HL-60/S4 (cell line): ENCODE measurements around the gene LRRN2.

ENCODE experiments used
- in situ Hi-C: fragments of 300-500 bp; cut with MboI; formaldehyde crosslinking; loops from 2 replicates; pipeline ENCODE4 v1.14.3; 2022; ENCODE audit warnings: low sequenced_read_pairs

The LRRN2 gene

DNA sequence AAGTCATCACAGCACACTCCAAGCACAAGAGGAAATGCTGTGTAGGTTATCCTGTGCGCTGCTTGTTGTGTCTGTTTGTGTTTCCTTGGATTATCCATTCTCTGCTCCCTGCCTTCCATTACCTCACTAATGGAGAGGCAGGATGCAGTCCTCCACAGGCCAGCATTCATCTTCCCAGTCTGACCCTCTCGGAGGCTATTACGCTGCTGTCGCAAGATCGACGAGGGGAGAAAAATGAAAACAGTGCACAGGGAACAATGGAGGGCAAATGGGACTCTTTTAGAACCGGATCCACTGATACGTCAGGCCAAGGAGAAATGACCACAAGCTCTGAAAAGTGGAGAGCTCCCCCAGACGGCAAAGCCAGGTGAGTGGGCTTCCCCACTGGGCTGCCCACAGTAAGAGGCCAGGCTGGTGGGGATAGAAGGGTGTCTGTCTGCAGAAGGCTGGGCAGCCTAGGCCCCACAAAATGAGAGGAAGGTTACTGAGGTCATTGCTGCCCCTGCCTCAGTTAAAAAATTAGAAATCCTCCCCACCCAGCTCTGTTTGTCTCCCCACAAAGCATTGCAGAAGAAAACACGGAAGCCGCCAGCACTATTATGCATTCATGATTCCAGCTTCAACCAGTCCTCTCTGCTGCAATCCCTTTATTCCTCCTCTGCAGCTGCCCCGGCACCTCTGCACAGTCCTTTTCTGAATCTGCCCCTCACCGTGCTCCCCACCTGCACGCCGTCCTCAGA lies 21.7 kb downstream of the LRRN2 start:
- in situ Hi-C loops = no loop called here

DNA sequence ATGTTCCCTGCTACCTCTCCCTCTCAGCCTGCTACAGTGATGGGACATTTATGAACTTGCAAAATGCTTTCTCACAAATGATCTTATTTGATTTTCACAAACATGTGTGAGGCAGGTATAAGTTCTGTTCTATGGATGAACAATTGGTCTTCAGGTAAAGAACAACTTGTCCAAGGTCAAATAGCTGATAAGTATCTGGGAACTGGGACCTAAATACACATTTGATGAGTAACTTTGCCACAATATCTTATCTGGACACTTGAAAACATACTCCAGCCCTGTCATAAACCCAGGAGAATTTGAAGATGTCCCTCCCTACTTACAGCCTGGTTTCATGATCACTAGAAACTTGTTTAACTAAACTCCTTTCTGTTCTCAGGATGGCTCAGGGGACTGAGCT lies 23.0 kb downstream of the LRRN2 start:
- in situ Hi-C loops = no loop called here

DNA sequence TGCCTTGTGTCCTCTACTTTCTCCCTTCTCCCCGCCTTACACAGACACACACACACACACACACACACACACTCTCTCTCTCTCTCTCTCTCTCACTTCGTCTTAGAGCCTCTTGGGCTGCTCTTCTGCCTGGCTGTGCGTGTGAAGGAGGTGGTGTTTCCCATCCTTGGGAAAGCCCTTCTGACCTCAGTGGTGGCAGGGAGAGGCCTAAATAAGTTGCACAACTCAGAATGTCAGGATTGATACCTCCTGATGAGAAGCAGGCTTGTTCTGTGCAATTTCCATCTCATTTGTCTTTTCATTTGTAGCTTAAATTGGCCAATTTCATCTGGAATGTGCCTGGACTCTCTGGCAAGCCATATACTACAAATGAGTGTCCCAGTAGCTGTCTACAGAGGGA lies 25.0 kb downstream of the LRRN2 start:
- in situ Hi-C loops = no loop called here

DNA sequence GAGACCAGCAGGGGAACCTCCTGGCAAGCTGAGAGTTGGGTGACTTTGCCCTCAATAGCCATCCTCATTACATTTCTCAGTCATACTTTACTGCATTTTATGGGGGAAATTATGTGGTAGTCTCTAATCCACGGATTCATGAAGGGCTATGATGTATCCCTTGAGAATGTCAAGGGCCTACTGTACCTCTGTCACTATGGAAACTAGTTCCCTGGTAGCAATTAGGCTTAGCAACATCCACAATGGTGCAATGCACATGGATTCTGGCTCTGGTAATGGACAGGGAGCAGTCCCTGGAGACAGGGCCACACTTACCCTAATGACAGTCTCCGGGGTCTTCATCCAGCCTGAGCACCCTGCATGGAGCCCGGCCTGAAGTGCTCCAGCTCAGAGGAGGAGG lies 26.5 kb downstream of the LRRN2 start:
- in situ Hi-C loops = no loop called here

DNA sequence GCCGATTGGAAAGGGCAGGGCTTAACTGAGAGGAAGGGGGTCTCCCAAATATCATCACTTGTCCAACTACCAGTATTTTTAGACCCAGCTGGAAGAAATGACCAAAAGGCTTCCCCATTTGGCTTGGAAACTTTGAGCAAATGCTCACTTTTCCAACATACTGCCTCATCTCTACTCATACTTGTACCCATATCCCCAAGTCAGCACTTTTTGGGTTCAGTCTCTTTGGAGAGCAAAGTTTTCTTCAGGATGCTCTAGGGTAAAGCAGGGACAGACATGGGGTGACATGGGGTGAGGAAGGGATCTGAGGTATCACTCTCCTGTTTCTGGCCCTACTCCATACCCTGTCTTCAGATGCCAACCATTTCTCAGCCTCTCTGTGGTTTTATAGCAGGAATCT lies 27.2 kb downstream of the LRRN2 start:
- in situ Hi-C loops = no loop called here

DNA sequence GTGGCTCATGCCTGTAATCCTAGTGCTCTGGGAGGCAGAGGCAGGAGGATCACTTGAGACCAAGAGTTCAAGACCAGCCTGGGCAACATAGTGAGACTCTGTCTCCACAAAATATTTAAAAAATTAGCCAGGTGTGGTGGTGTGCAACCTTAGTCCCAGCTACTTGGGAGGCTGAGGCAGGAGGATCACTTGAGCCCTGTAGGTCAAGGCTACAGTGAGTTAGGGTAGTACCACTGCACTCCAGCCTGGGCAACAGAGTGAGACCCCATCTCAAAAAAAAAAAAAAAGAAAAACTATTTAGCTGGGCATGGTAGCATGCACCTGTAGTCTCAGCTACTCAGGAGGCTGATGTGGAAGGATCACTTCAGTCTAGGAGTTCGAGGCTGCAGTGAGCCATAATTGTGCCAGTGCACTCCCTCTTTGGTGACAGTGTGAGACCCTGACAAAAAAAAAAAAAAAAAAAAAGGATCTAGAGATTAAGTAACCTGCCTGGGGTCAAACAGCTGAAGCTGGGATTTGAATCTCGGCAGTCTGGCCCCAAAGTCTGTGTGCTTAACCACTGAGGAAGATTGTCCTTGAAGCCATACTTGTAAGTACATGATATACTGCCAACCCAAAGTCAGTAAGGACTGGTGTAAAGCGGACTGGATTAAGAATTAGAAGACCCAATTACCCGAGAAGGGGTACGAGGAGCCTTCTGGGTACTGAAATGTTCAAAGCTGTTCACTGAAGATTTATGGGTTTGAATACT lies 31.8 kb downstream of the LRRN2 start:
- in situ Hi-C loops = no loop called here

DNA sequence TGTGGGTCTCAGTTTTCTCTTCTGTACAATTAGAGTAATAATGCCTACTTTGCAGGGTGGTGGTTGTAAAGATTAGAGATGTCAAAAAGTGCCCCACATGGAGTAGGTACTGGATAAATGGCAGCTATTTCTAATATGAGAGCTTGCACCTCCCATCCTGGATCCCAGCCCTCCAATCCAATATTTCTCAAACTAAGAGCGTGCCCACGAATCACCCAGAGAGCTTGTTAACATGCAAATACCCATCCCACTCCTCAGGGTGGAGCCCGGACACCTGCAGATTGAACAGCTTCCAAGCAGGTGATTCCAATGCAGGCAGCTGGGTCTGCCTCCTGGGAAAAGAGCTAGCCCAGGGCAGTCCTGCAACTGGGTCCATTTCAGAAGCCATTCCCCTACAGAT lies 33.0 kb downstream of the LRRN2 start:
- in situ Hi-C loops = no loop called here

DNA sequence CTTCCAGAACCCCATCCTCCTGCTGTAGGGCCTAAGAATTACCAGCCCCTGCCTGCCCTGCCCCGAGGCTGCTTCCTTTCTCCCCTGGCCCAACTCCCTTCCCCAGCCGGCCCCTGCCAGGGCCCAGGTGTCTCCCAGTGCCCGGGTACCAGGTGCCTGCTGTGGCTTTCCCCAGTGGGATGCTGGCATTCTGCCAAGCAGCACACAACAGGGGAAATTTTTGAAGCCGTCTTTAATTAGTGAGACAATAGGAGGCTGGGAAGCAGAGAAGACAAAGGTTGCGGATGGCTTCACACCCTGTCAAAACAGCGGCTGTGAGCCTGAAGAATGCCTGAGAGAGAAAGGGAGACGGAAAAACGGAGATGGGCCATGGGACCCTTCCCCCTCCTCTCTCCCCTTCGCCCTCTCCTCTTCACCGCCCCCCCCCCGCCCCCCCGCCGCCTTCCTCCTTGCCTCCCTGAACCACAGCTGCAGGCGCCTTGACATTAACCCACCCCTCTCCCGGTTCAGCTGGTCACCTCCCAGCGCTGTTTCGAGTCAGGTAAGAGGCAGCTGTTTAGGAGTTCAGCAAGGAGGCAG lies 33.6 kb downstream of the LRRN2 start:
- in situ Hi-C loops = no loop called here

DNA sequence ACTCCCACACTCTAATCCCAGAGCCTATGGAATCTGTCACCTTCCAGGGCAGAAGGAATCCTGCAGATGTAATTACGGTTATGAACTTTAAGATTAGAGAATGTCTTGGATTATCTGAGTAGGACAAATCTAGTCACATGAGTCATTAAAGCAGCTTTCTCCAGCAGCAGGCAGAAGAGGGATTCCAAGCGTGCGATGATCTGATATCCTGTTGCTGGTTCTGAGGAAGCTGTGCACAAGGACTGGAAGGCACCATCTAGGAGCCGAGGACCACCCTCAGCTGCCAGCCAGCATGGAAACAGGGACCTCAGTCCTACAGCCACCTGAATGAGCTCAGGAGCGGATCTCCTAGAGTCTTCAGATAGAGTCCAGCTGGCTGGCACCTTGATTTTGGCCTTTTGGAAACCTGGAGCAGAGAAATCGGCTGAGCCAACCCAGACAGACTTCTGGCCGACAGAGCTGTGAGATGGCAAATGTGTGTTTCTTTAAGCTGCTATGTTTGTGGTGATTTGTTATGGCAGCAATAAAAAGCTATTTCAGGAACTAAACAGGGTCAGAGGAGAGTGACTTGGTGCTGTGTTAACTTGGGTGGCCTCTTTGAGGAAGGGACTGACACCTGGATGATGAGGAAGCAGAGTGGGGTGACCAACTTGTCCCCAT lies 34.5 kb downstream of the LRRN2 start:
- in situ Hi-C loops = no loop called here

DNA sequence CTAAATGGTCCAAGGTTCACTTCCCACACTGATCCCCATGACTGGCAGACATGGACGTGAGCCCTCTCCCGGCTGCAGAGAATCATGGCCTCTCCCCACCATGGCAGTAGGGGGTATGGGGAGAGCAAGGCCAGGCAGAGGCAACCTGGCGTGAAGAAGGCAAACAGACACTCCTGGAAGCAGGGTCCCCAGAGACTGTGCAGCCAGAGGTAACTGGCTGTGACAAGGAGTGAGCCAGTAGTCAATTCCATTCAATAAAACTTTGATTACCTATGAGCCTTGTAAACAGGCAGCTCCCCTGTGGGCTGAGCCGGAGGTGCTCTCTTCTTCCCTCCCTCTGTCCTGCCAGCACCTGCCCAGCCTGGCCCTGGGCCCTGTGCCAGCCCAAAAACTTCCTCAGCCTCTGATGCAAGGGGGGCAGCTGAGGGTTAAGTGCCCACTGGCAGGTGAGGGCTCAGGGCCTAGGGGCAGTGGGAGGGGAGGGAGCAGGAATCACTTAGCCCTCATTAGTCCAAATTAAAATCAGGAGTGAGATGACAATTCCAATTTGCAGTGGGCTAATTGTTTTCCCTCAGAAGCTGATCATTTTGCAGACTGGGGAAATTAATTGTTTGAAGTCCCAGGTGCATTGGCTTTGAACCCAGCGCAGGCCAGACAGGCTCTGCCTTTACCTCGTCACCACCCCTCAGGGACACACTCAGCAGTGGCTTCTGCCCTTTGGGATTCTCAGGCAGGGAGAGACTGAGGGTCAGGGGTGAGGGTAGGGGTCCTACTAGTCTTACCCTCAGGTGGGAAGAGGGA lies 35.6 kb downstream of the LRRN2 start:
- in situ Hi-C loops = no loop called here

DNA sequence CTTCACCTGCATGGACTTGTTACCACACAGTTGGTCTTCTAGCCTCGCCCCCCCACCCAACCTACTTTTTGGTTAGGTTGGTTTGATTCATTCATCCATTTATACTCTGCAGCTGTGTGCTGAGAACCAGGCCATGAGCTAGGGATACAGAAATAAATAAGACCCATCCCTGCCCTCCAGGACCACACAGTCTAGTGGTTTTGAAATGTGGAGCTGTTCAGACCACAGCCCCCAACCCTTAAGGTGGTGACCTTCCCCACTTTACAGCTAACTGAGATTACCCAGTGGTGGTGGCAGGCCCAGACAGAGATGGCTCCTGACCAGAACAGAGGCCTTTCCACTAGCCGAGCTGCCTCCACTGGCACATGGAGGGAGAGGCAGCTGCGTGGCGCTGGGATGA lies 37.0 kb downstream of the LRRN2 start:
- in situ Hi-C loops = no loop called here

DNA sequence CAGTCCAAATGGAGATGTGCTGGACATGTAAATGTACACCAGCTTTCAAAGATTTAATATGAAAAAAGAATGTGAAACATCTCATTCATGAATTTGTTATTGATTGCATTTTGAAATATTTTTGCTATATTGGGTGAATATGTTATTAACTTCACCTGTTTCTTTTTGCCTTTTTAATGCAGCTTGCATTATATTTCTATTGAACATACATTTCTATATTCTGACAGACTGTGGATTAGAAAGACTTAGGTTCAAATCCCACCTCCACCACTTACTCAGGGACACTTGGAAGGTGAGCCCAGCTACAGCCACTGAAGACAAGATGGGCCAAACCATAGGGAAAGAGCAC lies 37.8 kb downstream of the LRRN2 start:
- in situ Hi-C loops = no loop called here

DNA sequence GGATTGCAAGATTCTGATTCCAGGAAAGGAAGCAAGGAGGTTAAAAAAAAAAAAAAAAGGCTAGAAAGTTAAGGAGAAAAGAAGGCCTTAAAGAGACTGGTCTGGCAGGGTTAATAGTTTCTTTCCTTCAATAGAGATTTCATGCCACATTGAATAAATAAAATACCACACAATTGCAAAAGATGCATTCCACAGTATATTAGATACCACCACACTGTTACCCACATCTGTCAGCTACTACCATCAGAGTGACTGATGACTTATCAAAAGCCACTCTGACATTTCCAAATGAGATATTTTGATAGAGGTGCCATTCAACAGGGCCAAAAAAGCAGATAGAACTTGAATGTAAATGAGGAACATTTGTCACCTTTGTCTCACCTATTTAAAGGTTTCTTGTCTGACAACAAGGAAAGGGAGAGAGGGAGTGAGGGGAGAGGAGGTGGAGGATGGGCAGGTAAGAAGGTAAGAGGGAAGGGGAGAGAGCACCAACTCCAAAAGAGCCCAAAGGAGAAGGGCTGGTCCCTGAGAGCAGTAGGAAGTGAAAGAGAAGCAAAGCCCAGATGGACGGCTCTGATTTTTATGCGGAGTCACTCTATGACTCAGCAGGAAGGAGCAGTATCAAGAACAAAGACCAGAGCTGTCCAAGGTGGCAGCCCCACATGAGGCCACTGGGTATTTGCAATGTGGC lies 38.3 kb downstream of the LRRN2 start:
- in situ Hi-C loops = no loop called here

DNA sequence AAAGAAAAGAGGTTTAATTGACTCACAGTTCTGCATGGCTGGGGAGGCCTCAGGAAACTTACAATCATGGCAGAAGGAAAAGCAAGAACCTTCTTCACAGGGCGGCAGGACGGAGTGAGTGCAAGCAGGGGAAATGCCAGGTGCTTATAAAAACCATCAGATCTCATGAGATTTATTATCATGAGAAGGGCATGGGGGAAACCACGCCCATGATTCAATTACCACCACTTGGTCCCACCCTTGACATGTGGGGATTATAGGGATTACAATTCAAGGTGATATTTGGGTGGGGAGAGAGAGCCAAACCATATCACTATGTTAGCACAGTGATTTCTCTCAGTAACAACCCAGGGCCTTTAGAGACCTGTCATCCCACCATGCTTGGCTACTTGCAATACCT lies 39.9 kb downstream of the LRRN2 start:
- in situ Hi-C loops = no loop called here

DNA sequence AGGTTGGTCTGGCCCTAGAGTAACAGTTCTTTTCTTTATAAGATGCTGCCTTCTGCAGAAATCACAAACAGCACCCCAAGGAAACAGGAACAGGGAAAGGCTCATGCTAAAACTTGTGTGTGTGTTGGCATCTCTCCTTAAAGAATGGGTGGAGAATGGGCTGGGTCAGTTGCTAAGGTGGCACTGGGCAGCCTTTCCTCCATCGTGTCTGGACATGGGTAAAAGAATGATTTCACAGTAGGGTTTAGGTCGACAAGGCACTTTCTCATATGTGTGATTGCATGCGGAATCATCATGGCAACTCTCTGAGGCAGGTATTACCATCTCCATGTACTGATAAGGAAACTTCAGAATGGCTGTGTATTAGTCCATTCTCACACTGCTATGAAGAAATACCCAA lies 40.3 kb downstream of the LRRN2 start:
- in situ Hi-C loops = no loop called here

DNA sequence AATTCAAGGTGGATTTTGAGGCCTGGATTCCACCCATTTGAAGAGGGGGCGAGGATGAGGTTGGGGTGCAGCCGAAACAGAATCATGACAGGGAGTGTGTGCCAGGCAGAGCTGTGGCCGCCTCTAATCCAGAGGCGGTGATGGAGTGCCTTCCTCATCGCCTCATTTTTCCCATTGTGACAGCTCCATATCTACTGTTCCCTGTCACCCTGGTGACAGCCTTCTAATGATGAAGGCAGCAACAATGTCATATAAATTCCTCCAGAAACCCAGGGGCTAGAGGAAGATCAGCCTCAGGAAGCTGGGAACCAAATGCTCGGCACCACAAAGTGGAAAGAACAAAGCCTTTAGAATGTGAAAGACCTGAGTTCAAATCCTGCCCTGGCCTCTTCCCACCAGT lies 42.0 kb downstream of the LRRN2 start:
- in situ Hi-C loops = no loop called here

DNA sequence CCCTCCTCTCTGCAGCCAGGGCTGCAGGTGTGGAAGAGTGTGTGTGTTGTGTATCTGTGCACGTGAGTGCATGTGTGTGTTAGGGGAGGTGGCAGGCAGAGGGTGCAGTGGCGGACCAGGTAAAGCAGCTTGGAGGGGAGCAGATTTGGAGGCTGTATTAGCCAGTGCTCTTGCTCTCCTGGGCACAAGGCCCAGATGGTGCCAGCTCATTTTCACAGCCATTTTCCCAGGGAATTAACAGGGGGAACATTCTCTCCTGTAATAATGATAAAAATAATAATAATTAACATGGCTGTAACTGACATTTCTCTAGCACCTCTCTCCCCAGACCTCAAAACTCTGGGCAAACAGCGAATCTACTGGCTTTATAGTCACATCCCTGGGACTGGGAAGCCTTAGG lies 43.6 kb downstream of the LRRN2 start:
- in situ Hi-C loops = no loop called here

DNA sequence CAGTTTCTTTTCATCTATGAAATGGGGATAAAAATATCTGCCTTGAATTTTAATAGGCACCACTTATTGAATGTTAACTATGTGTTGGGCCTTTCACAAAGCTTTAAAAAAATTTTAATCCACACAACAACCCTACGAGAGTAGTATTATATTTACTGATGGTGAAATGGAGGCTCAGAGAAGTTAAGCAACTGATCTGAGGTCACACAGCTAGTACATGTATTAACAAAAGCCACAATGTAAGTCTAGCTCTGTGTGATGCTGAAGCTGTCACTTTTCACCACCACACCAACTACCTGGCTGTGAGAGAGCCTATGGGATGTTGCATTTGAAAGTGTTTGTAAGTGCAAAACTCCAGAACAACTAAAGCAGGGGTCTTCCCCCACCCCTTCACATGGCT lies 44.1 kb downstream of the LRRN2 start:
- in situ Hi-C loops = no loop called here

DNA sequence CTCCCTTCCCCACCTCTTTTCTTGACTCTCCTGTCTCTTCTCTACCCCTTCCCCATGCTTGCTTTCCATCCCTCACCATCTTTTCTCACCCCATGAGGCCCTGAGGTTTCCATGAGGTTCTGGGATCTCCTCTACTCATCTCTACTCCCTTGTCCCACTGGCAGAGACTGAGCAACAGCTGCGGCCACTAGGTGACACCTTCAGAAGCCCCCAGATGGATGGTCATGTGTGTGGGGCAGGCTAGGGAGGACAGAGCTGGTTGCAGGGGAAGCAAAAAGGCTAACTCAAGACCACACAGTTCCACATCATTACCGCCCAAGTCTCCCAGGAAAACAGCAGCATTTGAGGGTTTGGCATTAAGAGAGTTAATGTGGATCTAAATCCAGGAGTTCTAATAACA lies 45.0 kb downstream of the LRRN2 start:
- in situ Hi-C loops = no loop called here

DNA sequence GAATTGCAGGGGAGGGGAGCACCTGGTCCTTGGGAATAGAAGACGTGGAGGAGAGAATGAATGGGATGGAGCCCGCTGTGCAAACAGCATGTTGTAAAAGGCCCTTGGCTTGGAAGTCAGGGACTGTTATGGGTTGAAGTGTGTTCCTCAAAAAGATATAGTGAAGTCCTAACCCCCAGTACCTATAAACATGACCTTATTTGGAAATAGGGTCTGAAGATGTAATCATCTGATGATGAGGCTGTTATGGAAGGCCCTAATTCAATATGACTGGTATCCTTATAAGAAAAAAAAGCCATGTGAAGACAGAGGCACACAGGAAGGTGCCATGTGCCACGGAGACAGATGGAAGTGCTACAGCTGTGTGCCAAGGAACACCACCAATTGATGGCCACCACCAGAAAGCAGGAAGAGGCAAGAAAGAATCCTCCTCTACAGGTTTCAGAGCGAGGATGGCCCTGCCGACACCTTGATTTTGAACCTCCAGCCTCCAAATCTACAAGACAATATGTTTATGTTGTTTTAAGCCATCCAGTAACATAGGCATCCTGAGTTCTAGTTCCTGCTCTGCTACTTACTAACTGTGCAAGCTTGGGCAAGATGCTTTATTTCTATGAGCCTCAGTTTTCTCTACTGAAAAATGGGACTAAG lies 51.2 kb downstream of the LRRN2 start:
- in situ Hi-C loops = no loop called here
